Stimulated activated naive CD4-positive, alpha-beta T cell treated with Interleukin-2 at 50 U/mL for 16 hours (primary cell): Measurements from ENCODE around the gene TEX9.
"Not testable (repeated sequence)": the region's sequence is repeated elsewhere in the genome, so short reads cannot be mapped to it uniquely, and the experiment has no call there.

Experiments used
- DNase-seq: peaks from one replicate; lab custom pipeline; 2025; lab: John Stamatoyannopoulos, UW

The TEX9 gene

GRCh38 chr15:56365075-56365711 is at the start of gene TEX9:
Gene TEX9 (plus strand): TSS chr15:56365426. CDS start chr15:56365451, 25 bp downstream.
- DNase-seq = peak; percentile 54

DNA sequence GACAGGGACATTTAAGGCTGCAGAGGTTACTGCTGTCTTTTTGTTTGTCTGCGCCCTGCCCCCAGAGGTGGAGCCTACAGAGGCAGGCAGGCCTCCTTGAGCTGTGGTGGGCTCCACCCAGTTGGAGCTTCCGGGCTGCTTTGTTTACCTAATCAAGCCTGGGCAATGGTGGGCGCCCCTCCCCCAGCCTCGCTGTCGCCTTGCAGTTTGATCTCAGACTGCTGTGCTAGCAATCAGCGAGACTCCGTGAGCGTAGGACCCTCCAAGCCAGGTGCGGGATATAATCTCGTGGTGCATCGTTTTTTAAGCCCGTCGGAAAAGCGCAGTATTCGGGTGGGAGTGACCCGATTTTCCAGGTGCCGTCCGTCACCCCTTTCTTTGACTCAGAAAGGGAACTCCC is 48.7 kb upstream of the TEX9 start:
- DNase-seq = not testable (repeated sequence)

GRCh38 chr15:56320316-56320715 is 44.9 kb upstream of the TEX9 start:
- no peak for DNase-seq

DNA sequence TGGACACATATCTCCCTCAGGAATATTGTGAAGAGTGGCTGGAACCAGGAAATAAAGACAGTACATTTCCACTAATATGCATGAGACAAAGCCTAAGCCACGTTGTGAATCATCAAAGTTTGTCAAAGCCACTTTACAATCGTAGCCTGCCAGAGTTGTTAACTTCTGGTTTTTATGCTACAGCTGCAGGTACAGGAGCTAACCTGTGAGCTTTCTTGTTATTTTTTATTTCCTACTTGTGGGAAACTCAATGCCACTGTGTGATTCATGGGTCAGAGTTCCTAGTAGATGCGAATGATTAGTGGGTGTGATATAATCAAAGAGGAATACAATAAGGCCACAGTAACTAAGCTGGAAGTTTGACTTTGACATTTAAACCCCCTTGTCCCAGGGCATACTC is 44.4 kb upstream of the TEX9 start:
- DNase-seq = no peak

DNA sequence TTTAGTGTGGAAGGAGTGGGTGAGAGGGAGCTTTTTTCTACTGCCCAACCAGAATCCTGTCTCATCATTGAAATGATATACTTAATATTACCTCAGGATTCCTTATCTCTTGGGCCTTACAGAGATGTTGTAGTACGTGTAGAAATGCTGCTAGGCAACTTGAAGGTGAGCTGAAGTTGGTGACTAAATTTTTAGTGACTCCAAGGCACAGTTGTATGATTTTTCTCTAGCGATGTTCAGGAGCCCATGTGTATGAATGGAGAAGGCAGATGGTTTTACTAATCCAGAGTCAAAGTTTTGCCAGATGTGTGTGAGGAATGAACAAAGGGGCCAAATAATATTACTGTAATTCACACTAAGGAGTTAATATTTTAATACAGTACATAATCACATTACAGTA is 42.8 kb upstream of the TEX9 start:
- no peak for DNase-seq

DNA sequence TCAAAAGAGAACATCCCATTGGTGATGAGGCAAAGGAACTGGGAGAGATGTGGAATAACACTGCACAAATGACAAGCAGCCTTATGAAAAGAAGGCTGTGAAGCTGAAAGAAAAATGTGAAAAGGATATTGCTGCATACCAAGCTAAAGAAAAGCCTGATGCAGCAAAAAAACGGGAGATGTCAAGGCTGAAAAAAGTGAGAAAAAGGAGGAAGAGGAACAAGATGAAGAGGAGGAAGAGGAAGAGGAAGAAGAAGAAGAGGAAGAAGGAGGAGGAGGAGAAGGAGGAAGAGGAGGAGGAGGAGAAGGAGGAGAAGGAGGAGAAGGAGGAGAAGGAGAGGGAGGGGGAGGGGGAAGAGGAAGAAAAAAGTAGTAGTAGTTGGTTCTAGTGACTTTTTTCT is 41.8 kb upstream of the TEX9 start:
- no peak for DNase-seq

DNA sequence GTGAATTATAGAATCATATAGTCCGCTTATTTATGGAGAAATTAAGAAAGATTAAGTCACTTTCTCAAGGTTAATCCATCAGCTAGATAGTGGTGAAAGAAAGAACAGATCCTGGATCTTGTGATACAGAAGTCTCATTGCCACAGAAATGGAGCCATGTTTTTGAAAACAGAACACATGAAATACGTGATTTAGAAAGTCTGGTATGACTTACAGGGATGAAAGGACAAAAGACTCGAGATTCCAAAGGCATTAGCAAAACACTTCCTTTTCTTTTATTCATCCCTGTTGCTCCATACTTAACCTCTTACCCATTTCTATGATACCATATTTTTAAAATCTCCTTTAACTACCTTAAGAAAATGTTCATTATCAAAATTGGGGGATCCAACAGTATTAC is 40.0 kb upstream of the TEX9 start:
- no peak for DNase-seq

DNA sequence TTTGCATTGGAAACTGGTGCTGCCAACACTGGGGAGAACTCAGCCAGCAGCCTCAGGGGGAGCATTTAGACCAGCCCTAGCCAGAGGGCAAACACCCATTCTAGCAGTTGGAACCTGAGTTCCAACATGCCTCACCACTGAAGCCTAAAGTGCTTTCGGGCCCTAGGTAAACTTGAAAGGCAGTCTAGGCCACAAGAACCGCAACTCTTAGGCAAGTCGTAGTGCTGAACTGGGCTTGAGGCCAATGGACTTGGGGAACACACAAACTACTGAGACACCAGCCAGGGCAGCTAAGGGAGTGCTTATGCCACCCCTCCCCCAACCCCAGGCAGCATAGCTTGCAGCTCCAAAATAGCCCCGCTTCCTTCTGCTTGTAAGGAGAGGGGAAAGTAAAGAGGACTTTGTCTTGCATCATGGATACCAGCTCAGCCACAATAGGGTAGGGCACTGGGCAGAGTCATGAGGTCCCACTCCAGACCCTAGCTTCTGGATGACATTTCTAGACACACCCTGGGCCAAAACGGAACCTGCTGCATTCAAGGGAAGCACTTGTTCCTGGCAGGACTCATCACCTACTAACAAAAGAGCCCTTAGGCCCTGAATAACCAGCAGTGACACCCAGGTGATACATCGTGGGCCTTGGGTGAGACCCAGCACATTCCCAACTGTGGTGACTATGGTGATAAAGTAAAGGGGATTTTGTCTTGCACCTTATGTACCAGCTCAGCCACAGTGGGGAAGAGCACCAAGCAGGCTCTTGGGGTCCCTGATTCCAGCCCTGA is 37.3 kb upstream of the TEX9 start:
- no peak for DNase-seq

DNA sequence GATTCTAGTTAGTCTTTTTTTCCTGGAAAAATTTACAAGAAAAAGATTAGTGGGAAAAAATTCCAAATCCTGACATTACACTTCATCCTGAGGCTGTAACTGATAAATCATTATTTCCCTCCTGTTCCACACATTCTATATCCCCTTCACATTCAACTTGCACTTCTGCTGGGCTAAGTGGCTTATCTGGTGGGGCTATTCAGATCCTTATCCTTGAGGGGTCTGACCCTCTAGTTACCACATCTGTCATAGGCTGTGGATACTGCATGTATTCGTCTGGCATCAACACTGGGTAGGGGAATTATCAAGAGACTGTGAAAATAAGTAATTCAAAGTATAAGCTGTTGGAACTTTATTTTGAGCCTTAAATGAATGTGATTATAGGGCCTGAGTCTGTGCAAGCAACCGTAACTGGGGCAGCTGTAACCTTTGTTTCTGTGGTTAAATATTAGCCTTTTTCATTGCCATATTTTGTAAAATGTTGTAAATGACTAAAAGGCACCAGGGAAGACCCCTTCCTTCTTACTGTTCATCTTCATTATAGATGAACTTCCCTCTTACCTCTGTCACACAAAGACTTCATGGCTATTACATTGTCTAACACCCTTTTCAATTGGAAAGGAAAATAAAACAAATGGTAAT is 28.0 kb upstream of the TEX9 start:
- no peak for DNase-seq

DNA sequence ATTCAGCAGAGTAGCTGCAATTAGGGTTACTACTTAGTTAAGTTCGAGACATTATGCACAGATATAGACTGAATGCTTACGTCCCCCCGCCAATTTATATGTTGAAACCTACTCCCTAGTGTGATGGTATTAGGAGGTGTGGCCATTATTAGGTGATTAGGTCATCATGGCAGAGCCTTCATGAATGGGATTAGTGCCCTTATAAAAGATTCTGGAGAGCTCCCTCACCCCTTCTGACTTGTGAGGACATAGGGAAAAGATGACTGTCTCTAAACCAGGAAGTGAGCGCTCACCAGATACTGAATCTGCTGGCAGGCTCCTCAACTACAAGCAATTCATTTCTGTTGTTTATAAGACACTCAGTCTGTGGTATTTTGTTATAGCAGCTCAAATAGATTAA is 25.6 kb upstream of the TEX9 start:
- no peak for DNase-seq

- DNase-seq = no peak
These were observed 24.0 kb upstream of the TEX9 start for GRCh38 chr15:56341201-56341600.

GRCh38 chr15:56342653-56343052 is 22.6 kb upstream of the TEX9 start:
- no peak for DNase-seq

- DNase-seq = no peak
These were observed 21.3 kb upstream of the TEX9 start for GRCh38 chr15:56343879-56344278.

GRCh38 chr15:56344336-56344735 is 20.9 kb upstream of the TEX9 start:
- no peak for DNase-seq

- DNase-seq = no peak
These were observed 18.8 kb upstream of the TEX9 start for GRCh38 chr15:56346414-56346813.

DNA sequence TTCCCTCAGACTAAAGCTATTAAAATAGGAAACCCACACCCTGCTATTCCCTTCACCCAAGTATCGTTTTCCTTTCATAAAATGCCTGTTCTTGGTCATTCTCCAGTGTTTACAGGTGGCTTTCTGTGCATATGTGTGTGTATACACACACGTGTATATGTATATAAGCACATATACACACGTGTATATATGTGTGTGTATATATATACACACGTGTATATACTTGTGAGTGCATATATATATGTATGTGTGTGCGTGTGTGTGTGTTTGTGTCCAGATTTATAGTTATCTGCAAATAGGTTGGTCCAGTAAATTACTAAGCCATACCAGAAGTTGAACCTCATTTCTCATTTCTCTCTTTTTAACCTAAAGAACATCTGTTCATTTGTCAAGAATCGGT is 15.7 kb upstream of the TEX9 start:
- DNase-seq = no peak

- DNase-seq = no peak
These were observed 13.9 kb upstream of the TEX9 start for GRCh38 chr15:56351353-56351752.

- no peak for DNase-seq
These were observed 13.2 kb upstream of the TEX9 start for GRCh38 chr15:56351957-56352506.

DNA sequence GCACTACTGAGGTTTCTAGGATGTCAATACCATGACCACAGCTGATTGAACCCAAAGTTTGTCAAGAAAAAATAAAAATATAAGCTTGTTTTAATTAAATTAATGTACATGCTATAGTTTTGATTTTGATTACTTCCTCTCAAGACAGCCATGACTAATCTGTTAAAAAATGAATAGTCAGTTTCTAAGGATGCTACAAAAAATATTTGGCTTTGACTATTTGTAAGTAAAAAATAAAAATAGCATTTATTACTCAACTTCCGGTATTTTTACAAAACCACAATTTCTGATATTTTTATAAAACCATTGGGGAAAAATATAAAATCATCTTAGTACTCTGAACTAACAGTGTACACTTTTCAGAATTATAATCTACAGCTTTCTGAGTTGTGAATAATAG is 12.1 kb upstream of the TEX9 start:
- no peak for DNase-seq

- DNase-seq = no peak
These were observed 11.5 kb upstream of the TEX9 start for GRCh38 chr15:56353740-56354139.

DNA sequence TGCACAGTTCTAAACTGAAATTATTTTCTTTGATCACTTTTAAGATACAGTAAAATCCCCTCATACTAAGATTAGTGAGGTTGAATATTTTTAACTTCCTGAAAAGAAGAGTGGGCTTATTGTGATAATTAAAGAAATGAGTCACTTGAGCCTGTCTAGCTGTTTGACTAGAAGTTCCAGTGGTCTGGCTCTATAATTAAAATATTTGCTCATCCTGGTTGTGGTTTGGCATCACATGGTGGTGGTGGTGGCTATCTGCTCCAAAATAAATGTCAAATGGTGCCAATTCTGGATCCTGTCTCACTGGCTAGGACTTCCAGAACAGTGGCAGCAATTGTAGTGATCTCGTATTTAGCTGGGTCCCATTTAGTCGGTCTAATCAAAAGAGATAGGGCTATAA is 8.6 kb upstream of the TEX9 start:
- no peak for DNase-seq

GRCh38 chr15:56358604-56359003 is 6.6 kb upstream of the TEX9 start:
- DNase-seq = no peak

- DNase-seq = no peak
These were observed 3.2 kb upstream of the TEX9 start for GRCh38 chr15:56361987-56362386.
